HepG2 (cell line): ENCODE data around the gene INO80B. TPM values are rescaled to one million over a fixed set of nuclear protein-coding genes. Genes with fewer than 3 reads are reported as not detected.

Experiments used
- KIAA2018 ChIP-seq: sonication (generic); formaldehyde crosslinking; IDR thresholded peaks from 2 replicates; pipeline ENCODE4 v1.5.0; 2020; ENCODE audit warnings: mild to moderate bottlenecking, missing genetic modification reagents, borderline replicate concordance
- KLF9 ChIP-seq: IDR thresholded peaks from 2 replicates; pipeline ENCODE4 v1.6.1; 2016; ENCODE audit warnings: low read depth
- NR2F6 ChIP-seq, 2 experiments: IDR thresholded peaks; 2 replicates each; pipeline ENCODE4 v1.6.1; 2016; ENCODE audit warnings: antibody characterized with exemption in 1 of 2, mild to moderate bottlenecking in 1 of 2
- PHF21A ChIP-seq: sonication (generic); formaldehyde crosslinking; IDR thresholded peaks from 2 replicates; pipeline ENCODE4 v1.5.0; 2020; ENCODE audit warnings: mild to moderate bottlenecking, missing genetic modification reagents
- SALL2 ChIP-seq: sonication (generic); formaldehyde crosslinking; IDR thresholded peaks from 2 replicates; pipeline ENCODE4 v1.8.1; 2023; ENCODE audit warnings: mild to moderate bottlenecking, missing genetic modification reagents, inconsistent platforms
- SATB2 ChIP-seq: sonication (generic); formaldehyde crosslinking; IDR thresholded peaks from 2 replicates; pipeline ENCODE4 v1.5.0; 2020; ENCODE audit warnings: missing genetic modification reagents
- SP4 ChIP-seq: sonication (generic); formaldehyde crosslinking; IDR thresholded peaks from 2 replicates; pipeline ENCODE4 v1.8.1; 2023; ENCODE audit warnings: mild to moderate bottlenecking, missing genetic modification reagents
- TBP ChIP-seq: sonication (generic); formaldehyde crosslinking; IDR thresholded peaks from 2 replicates; pipeline ENCODE4 v1.5.0; 2020; ENCODE audit warnings: missing genetic modification reagents
- ZBTB1 ChIP-seq: sonication (generic); formaldehyde crosslinking; IDR thresholded peaks from 2 replicates; pipeline ENCODE4 v1.4.0; 2020; ENCODE audit warnings: missing genetic modification reagents, borderline replicate concordance
- ZBTB21 ChIP-seq: sonication (generic); formaldehyde crosslinking; IDR thresholded peaks from 2 replicates; pipeline ENCODE4 v1.4.0; 2020; ENCODE audit warnings: missing genetic modification reagents
- ZNF318 ChIP-seq: sonication (generic); formaldehyde crosslinking; IDR thresholded peaks from 2 replicates; pipeline ENCODE4 v1.4.0; 2020; ENCODE audit warnings: mild to moderate bottlenecking, missing genetic modification reagents
- ZNF33B ChIP-seq: sonication (generic); formaldehyde crosslinking; IDR thresholded peaks from 2 replicates; pipeline ENCODE4 v1.5.1; 2020; ENCODE audit warnings: mild to moderate bottlenecking, missing genetic modification reagents
- polyA plus RNA-seq, 8 experiments: library from polyadenylated mRNA; depleted of rRNA in 3 of 8; stranded (reverse) in 7 of 8; unstranded in 1 of 8; fragments of >200 nt; fragmentation: Illumina TruSeq in 4 of 8; extraction: Trizol in 4 of 8; gene quantifications; 2 replicates each; pipeline versions ENCODE4 v1.2.1 to v1.2.3, GENCODE V29; 2011 to 2016; ENCODE audit warnings: low read depth in 4 of 8, missing spikeins in 1 of 8, mixed read lengths in 1 of 8; ENCODE audit not compliant: insufficient read depth in 1 of 8
- total RNA-seq, 5 experiments: library from RNA; depleted of rRNA; stranded (reverse); fragments of >200 nt; fragmentation: Illumina TruSeq; extraction: Trizol; gene quantifications; 2 replicates each; pipeline ENCODE4 v1.2.3, GENCODE V29; 2016; ENCODE audit warnings: low read depth in 1 of 5
- TF ChIP-seq, protein P1 (sequence below): sonication (generic); formaldehyde crosslinking; IDR thresholded peaks from 2 replicates; pipeline ENCODE4 v1.8.1; 2023; ENCODE audit warnings: mild to moderate bottlenecking, missing genetic modification reagents

The INO80B gene
- total and polyA plus RNA-seq, 2 of the 13 experiments (the other 11 are each of a cell fraction or from before 2014, with no cell fraction given): 6.2 to 14.5 TPM

DNA sequence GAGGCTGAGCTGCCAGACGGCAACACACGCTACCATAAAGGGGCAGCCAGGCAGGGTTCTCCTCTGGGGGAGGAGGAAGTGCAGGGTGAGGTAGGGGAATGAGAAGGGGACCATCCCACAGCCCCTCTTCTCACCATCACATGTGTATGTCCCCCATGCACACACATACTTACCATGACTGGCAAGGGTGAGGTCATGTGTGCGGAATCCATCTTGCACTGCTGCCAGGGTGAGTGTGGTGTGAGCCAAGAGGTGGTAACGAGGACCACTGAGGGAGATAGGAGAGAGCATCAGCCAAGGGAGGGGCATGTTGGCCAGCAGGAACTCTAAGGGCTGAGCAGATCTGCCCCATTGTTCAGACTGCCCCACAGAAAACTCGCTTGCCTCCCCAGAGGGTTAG, 26.2 kb upstream of the INO80B start (continued):
- no peak for TF ChIP-seq NR2F6 (IDR thresholded peaks at IDR 0.05)
- TF ChIP-seq NR2F6 (CRISPR knock-in tag; IDR thresholded peaks at IDR 0.05): no peak
- peak; percentile 36; the same call in 1 of the 2 replicates for TF ChIP-seq SP4 (CRISPR knock-in tag)
- TF ChIP-seq ZBTB21 (CRISPR knock-in tag): no peak
- no peak for TF ChIP-seq KLF9
- TF ChIP-seq ZNF33B (CRISPR knock-in tag): no peak
- TF ChIP-seq SALL2 (CRISPR knock-in tag): no peak
- TF ChIP-seq ZBTB1: no peak
- no peak for TF ChIP-seq TBP (CRISPR knock-in tag)
- no peak for TF ChIP-seq KIAA2018 (CRISPR knock-in tag)
- TF ChIP-seq, protein P1, sequence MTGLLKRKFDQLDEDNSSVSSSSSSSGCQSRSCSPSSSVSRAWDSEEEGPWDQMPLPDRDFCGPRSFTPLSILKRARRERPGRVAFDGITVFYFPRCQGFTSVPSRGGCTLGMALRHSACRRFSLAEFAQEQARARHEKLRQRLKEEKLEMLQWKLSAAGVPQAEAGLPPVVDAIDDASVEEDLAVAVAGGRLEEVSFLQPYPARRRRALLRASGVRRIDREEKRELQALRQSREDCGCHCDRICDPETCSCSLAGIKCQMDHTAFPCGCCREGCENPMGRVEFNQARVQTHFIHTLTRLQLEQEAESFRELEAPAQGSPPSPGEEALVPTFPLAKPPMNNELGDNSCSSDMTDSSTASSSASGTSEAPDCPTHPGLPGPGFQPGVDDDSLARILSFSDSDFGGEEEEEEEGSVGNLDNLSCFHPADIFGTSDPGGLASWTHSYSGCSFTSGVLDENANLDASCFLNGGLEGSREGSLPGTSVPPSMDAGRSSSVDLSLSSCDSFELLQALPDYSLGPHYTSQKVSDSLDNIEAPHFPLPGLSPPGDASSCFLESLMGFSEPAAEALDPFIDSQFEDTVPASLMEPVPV (CRISPR knock-in tag): 0 out of 2 replicates have a peak, but pooled peaks have one; percentile 41
- 0 out of 2 replicates have a peak, but pooled peaks have one; percentile 19 for TF ChIP-seq ZNF318 (CRISPR knock-in tag)
- no peak for TF ChIP-seq SATB2 (CRISPR knock-in tag)
- TF ChIP-seq PHF21A (CRISPR knock-in tag): no peak
